ENCODE results near the gene PLXNA2.

Gene PLXNA2

GRCh38 chr1:207988326-207989165, 255.6 kb downstream of the PLXNA2 start:
- DNase-seq = no peak

- no peak for DNase-seq
These were observed 257.0 kb downstream of the PLXNA2 start for GRCh38 chr1:207987164-207987563.

- DNase-seq = no peak
These were observed 258.2 kb downstream of the PLXNA2 start for GRCh38 chr1:207985996-207986395.

- DNase-seq = no peak
These were observed 259.2 kb downstream of the PLXNA2 start for GRCh38 chr1:207984831-207985572.

- no peak for DNase-seq
These were observed 261.0 kb downstream of the PLXNA2 start for GRCh38 chr1:207983044-207983635.

- DNase-seq = no peak
These were observed 262.2 kb downstream of the PLXNA2 start for GRCh38 chr1:207981976-207982375.

- DNase-seq = no peak
These were observed 265.7 kb downstream of the PLXNA2 start for GRCh38 chr1:207978441-207978840.

GRCh38 chr1:207977876-207978275, 266.3 kb downstream of the PLXNA2 start:
- DNase-seq = no peak

- no peak for DNase-seq
These were observed 270.2 kb downstream of the PLXNA2 start for GRCh38 chr1:207973898-207974568.

GRCh38 chr1:207972337-207972736, 271.8 kb downstream of the PLXNA2 start:
- DNase-seq = no peak
